GM12878 (cell line): ENCODE results near the gene SRRD. TPM values are rescaled to one million over a fixed set of nuclear protein-coding genes. Genes with fewer than 3 reads are reported as not detected.

Experiments used
- ATAC-seq: fragments of 200-7000 bp; cut with Tn5 transposase; 3 replicates; pipeline ENCODE4 v1.9.1; 2020; ENCODE audit warnings: mild to moderate bottlenecking, moderate library complexity
- BruUV-seq: library from RNA; stranded (reverse); fragments of 400-500 nt; replicated peaks from 2 replicates; lab custom pipeline; 2021; lab: Mats Ljungman, UMichigan
- CTCF ChIA-PET: fragments of 300-600 bp; sonication (Branson Sonifier 250); formaldehyde crosslinking; extraction: SDS; loops from one replicate; lab custom pipeline; 2021; ENCODE audit warnings: inconsistent platforms; lab: Yijun Ruan, JAX
- POLR2A ChIA-PET: fragments of 350-600 bp; formaldehyde crosslinking; extraction: SDS; loops from one replicate; lab custom pipeline; 2021; ENCODE audit warnings: inconsistent platforms; lab: Charles Lee
- RAD21 ChIA-PET: fragments of 300-600 bp; sonication (Branson Sonifier 250); formaldehyde crosslinking; loops from one replicate; lab custom pipeline; 2023; ENCODE audit warnings: antibody characterized with exemption; ENCODE audit not compliant: unreplicated experiment; lab: Charles Lee
- SMC1A ChIA-PET: fragments of 300-600 bp; sonication (Branson Sonifier 250); formaldehyde crosslinking; loops from one replicate; lab custom pipeline; 2023; ENCODE audit not compliant: unreplicated experiment, uncharacterized antibody; lab: Charles Lee
- DNase-seq: peaks from one replicate; pipeline ENCODE4 v3.0.0-alpha.2; 2011; ENCODE audit warnings: low read depth, low spot score
- FAIRE-seq: peaks from 3 replicates; lab custom pipeline; 2011; peaks lifted over from hg19 to GRCh38; lab: Jason Lieb, UNC
- H2AFZ ChIP-seq: 2 replicates; pipeline ENCODE4 v1.6.0; 2011; ENCODE audit warnings: low read depth, low read length, control low read depth; ENCODE audit not compliant: control insufficient read depth
- H3K27ac ChIP-seq: 2 replicates; pipeline ENCODE4 v1.5.1; 2011; ENCODE audit warnings: control low read depth; ENCODE audit not compliant: control insufficient read depth, insufficient read depth
- H3K27me3 ChIP-seq, 2 experiments: replicated peaks in 1 of 2; 2 replicates each; pipeline versions ENCODE4 v1.6.0 to v1.6.1; 2011; ENCODE audit warnings: low read length in 1 of 2; ENCODE audit not compliant: control insufficient read depth in 2 of 2, insufficient read depth in 2 of 2
- H3K36me3 ChIP-seq, 2 experiments: 2 replicates each; pipeline ENCODE4 v1.5.1; 2011; ENCODE audit warnings: low read length in 1 of 2; ENCODE audit not compliant: control insufficient read depth in 2 of 2, insufficient read depth in 2 of 2
- H3K4me1 ChIP-seq: 2 replicates; pipeline ENCODE4 v1.6.1; 2011; ENCODE audit warnings: mild to moderate bottlenecking, low read length, moderate library complexity, mixed read lengths; ENCODE audit not compliant: control insufficient read depth, insufficient read depth
- H3K4me2 ChIP-seq: 2 replicates; pipeline ENCODE4 v1.6.0; 2011; ENCODE audit warnings: control low read depth; ENCODE audit not compliant: control insufficient read depth, insufficient read depth
- H3K4me3 ChIP-seq: fragments of 200-600 bp; sonication (generic); 2 replicates; pipeline ENCODE4 v1.5.1; 2016
- H3K79me2 ChIP-seq: 2 replicates; pipeline ENCODE4 v1.6.0; 2011; ENCODE audit warnings: low read length; ENCODE audit not compliant: control insufficient read depth, insufficient read depth
- H3K9ac ChIP-seq: 2 replicates; pipeline ENCODE4 v1.8.0; 2011; ENCODE audit warnings: low read length, control low read depth, mixed read lengths; ENCODE audit not compliant: control insufficient read depth, insufficient read depth
- H3K9me3 ChIP-seq: replicated peaks from 3 replicates; pipeline ENCODE4 v1.5.1; 2011; ENCODE audit warnings: mild to moderate bottlenecking, low read length; ENCODE audit not compliant: control insufficient read depth, insufficient read depth
- H4K20me1 ChIP-seq: 2 replicates; pipeline ENCODE4 v1.6.0; 2011; ENCODE audit not compliant: control insufficient read depth, insufficient read depth
- ATF3 ChIP-seq: IDR thresholded peaks from 2 replicates; pipeline ENCODE4 v1.6.1; 2011; ENCODE audit warnings: low read depth, mild to moderate bottlenecking, low read length, moderate library complexity, borderline replicate concordance; ENCODE audit errors: extremely low read depth
- CHD2 ChIP-seq: IDR thresholded peaks from 2 replicates; pipeline ENCODE4 v1.6.1; 2011; ENCODE audit warnings: low read depth, low read length, improper control_type of control experiment, borderline replicate concordance
- E2F8 ChIP-seq: fragments of 450-650 bp; IDR thresholded peaks from 2 replicates; pipeline ENCODE4 v1.6.1; 2018; ENCODE audit warnings: mild to moderate bottlenecking, low read depth, moderate library complexity; ENCODE audit not compliant: partially characterized antibody
- FOS ChIP-seq: IDR thresholded peaks from 3 replicates; pipeline ENCODE4 v1.6.1; 2011; ENCODE audit warnings: borderline replicate concordance; ENCODE audit not compliant: insufficient read length; ENCODE audit errors: extremely low read depth
- GABPA ChIP-seq: IDR thresholded peaks from 2 replicates; pipeline ENCODE4 v1.6.1; 2014; ENCODE audit warnings: antibody characterized with exemption, low read depth, mild to moderate bottlenecking, inconsistent platforms
- JUNB ChIP-seq: IDR thresholded peaks from 2 replicates; pipeline ENCODE4 v1.6.1; 2016; ENCODE audit warnings: antibody characterized with exemption, mild to moderate bottlenecking
- JUND ChIP-seq: IDR thresholded peaks from 2 replicates; pipeline ENCODE4 v1.6.1; 2012; ENCODE audit warnings: low read depth, mild to moderate bottlenecking, low read length, improper control_type of control experiment, moderate library complexity
- LARP7 ChIP-seq: fragments of 450-650 bp; IDR thresholded peaks from 2 replicates; pipeline ENCODE4 v1.6.1; 2017; ENCODE audit warnings: mild to moderate bottlenecking
- NBN ChIP-seq: fragments of 450-650 bp; IDR thresholded peaks from 2 replicates; pipeline ENCODE4 v1.6.1; 2016
- NFYA ChIP-seq: IDR thresholded peaks from 2 replicates; pipeline ENCODE4 v1.6.1; 2011; ENCODE audit warnings: low read depth, mild to moderate bottlenecking, low read length, improper control_type of control experiment, borderline replicate concordance
- POLR2A ChIP-seq: IDR thresholded peaks from 2 replicates; pipeline ENCODE4 v1.6.1; 2011; ENCODE audit warnings: low read depth, mild to moderate bottlenecking, low read length
- POLR2AphosphoS5 ChIP-seq: IDR thresholded peaks from 2 replicates; pipeline ENCODE4 v1.6.1; 2011; ENCODE audit warnings: mild to moderate bottlenecking, low read length, inconsistent platforms
- RCOR1 ChIP-seq: conservative IDR thresholded peaks from 2 replicates; pipeline ENCODE4 v1.6.1; 2012; ENCODE audit warnings: low read depth, low read length, improper control_type of control experiment
- SPI1 ChIP-seq: IDR thresholded peaks from 2 replicates; pipeline ENCODE4 v1.6.1; 2011; ENCODE audit warnings: low read depth, mild to moderate bottlenecking, low read length, moderate library complexity, borderline replicate concordance; ENCODE audit not compliant: insufficient read depth
- SUZ12 ChIP-seq: fragments of 200-600 bp; sonication (generic); IDR thresholded peaks from one replicate; pipeline ENCODE4 v1.6.1; 2018; ENCODE audit warnings: antibody characterized with exemption, mild to moderate bottlenecking; ENCODE audit not compliant: unreplicated experiment
- YY1 ChIP-seq: IDR thresholded peaks from 2 replicates; pipeline ENCODE4 v1.6.1; 2011; ENCODE audit warnings: low read depth, mild to moderate bottlenecking, low read length
- ZNF24 ChIP-seq: fragments of 450-650 bp; IDR thresholded peaks from 2 replicates; pipeline ENCODE4 v1.6.1; 2017; ENCODE audit warnings: antibody characterized with exemption, mild to moderate bottlenecking
- WGBS: methylation state at CpG from one replicate; pipeline ENCODE4 v1.1.6; 2016; ENCODE audit warnings: low lambda C conversion rate; ENCODE audit not compliant: insufficient replicate concordance, insufficient coverage; ENCODE audit errors: missing lambda C conversion rate; 5-methylcytosine and 5-hydroxymethylcytosine counted together
- in situ Hi-C: fragments of 300-500 bp; cut with MboI; formaldehyde crosslinking; loops from 9 replicates; pipeline ENCODE4 v1.14.3; 2018; ENCODE audit warnings: mixed read lengths
- intact Hi-C: fragments of 100-400 bp; cut with micrococcal nuclease; formaldehyde crosslinking; loops from one replicate; pipeline ENCODE4 v1.14.2; 2022; ENCODE audit not compliant: unreplicated experiment
- polyA plus RNA-seq, 11 experiments: library from polyadenylated mRNA; depleted of rRNA in 4 of 11; unstranded in 6 of 11; stranded (reverse) in 5 of 11; fragments of >200 nt; fragmentation: Nextera tagmentation in 4 of 11; fragmentation: Illumina TruSeq in 1 of 11; extraction: Ambion mirVana in 4 of 11; extraction: Trizol in 1 of 11; gene quantifications; 1 replicate in 1 of 11; 2 replicates in 10 of 11; pipeline versions ENCODE4 v1.2.1 to v1.2.3, GENCODE V29; 2011 to 2016; ENCODE audit warnings: inconsistent platforms in 2 of 11, missing spikeins in 2 of 11, low read depth in 1 of 11
- total RNA-seq, 4 experiments: library from RNA; depleted of rRNA in 3 of 4; stranded (reverse); fragments of >200 nt in 3 of 4; fragmentation: Illumina TruSeq in 1 of 4; extraction: Trizol in 1 of 4; gene quantifications; 2 replicates each; pipeline versions ENCODE4 v1.2.1 to v1.2.3, GENCODE V29; 2013 to 2021

Gene SRRD
- total and polyA plus RNA-seq, 10 of the 15 experiments (the other 5 are each of a cell fraction or from before 2014, with no cell fraction given), result 4.1 to 50.6 (median 27.5) TPM

GRCh38 chr22:26516503-26516902 is 32.8 kb downstream of the SRRD start:
- Histone ChIP-seq H3K27me3 (no peaks in the 10 kb centered on the region), H3K79me2 (peaks cover 20% of the 10 kb centered on the region), H3K9ac (no peak overlapping the region), H3K4me2 (no peak overlapping the region), H3K27ac (no peak overlapping the region), H3K36me3 (no peaks in the 10 kb centered on the region), H3K4me1 (no peaks in the 10 kb centered on the region), H3K4me3 (no peak overlapping the region), H2AFZ (no peak overlapping the region), H3K9me3 (no peaks in the 10 kb centered on the region), H4K20me1 (no peaks in the 10 kb centered on the region)
- intact Hi-C loops (no loop called here), in situ Hi-C loops (no loop called here)
- ChIA-PET RAD21 (no interaction called here), SMC1A (interaction anchor here (1.1 kb wide), 1 partner anchor 16 kb away, joined by 5 read pairs; no protein-coding TSS in a partner anchor), POLR2A (interaction anchor here (0.9 kb wide), 1 partner anchor 22 kb away, joined by 6 read pairs; no protein-coding TSS in a partner anchor), CTCF (interaction anchor here (0.8 to 1.5 kb wide), 3 partner anchors 13 to 116 kb away, joined by 3 to 7 read pairs (median 4); no protein-coding TSS in a partner anchor)
- ATAC-seq (no peak), FAIRE-seq (no peak), DNase-seq (no peak)
- no TSS peak for BruUV-seq
- WGBS, result 93% methylated on average over 1 of the region's 1 CpG
- TF ChIP-seq ZNF24 (no peak), CHD2 (no peak), RCOR1 (no peak), JUNB (no peak), POLR2A (no peak), LARP7 (no peak), ATF3 (no peak)

DNA sequence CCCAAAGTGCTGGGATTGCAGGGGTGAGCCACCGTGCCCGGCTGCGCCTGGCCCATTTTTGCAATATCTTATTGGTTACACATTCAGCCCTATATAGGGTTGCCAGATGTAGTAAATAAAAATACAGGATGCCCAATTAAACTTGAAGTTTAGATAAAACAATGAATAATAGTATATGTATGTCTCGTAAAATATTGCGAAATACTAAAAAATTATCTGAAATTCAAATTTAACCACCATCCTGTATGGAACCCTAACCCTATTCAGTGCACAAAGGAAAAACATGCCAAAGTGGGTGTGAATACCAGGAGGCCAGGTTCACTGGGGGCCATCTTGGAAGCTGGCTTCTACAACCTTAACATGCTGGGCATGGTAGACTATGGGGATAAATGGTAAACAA is 33.8 kb downstream of the SRRD start:
- Histone ChIP-seq H3K9me3 (no peaks in the 10 kb centered on the region), H4K20me1 (no peaks in the 10 kb centered on the region), H3K9ac (no peak overlapping the region), H3K4me2 (no peak overlapping the region), H3K36me3 (no peaks in the 10 kb centered on the region), H2AFZ (no peak overlapping the region), H3K4me3 (no peak overlapping the region), H3K27ac (no peak overlapping the region), H3K4me1 (no peaks in the 10 kb centered on the region), H3K79me2 (peaks cover 11% of the 10 kb centered on the region), H3K27me3 (no peaks in the 10 kb centered on the region)
- 98% methylated on average over 5 of the region's 5 CpGs for WGBS
- ChIA-PET SMC1A (interaction anchor here (0.7 to 1.7 kb wide), 3 partner anchors 14 to 126 kb away, joined by 3 to 4 read pairs (median 4); no protein-coding TSS in a partner anchor), POLR2A (interaction anchor here (1.3 kb wide), 1 partner anchor 9 kb away, joined by 5 read pairs; no protein-coding TSS in a partner anchor), RAD21 (interaction anchor here (0.6 kb wide), 1 partner anchor 124 kb away, joined by 3 read pairs; no protein-coding TSS in a partner anchor), CTCF (interaction anchor here (1.2 kb wide), 1 partner anchor 150 kb away, joined by 3 read pairs; no protein-coding TSS in a partner anchor)
- no peak for DNase-seq
- intact Hi-C loops (no loop called here), in situ Hi-C loops (no loop called here)
- ATAC-seq, result no peak
- FAIRE-seq, result no peak
- BruUV-seq, result no TSS peak
- TF ChIP-seq JUND (no peak), POLR2AphosphoS5 (no peak), YY1 (no peak), ZNF24 (no peak), FOS (no peak), E2F8 (no peak), GABPA (no peak), SUZ12 (no peak), NBN (no peak), SPI1 (no peak), NFYA (no peak)
